GM18502 (cell line): ENCODE results near the gene MSRB3.

Source experiments
- ATAC-seq: cut with Tn5 transposase; IDR thresholded peaks from one replicate; pipeline ENCODE4 v1.9.1; 2021; ENCODE audit warnings: mild to moderate bottlenecking; ENCODE audit not compliant: unreplicated experiment, poor library complexity

Gene MSRB3

DNA sequence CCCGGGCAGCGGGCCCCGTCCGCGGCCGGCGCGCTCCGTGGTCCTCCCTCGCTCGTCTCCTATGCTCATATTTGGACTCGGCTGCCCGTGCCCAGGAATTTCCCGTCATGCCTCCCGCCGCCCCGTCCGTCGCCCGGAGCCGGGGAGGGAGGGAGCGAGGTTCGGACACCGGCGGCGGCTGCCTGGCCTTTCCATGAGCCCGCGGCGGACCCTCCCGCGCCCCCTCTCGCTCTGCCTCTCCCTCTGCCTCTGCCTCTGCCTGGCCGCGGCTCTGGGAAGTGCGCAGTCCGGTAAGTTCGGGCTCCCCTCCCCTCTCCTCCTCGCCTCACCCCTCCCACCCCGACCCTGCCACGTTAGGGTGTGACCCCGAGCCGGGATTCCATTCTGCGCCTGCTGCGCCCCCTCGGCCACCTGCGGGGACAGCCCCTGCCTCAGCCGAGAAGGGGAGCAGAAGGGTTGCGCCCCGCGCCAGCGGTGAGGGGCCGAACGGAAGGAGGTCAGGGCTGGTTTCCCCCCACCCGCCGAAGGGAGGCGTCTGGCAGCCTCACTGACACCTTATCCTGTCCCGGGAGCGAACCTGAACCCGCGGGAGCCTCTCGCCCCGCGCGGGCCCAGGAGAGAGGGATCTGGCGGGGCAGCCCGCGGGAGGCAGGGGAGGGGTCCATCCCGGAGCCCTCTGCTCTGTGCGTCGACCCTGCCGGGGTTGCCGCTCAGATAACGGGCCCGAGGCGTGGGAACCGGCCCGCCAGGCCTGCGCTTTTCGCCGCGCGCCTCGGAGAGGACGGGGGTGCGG, at the start of gene MSRB3:
Gene MSRB3, plus strand, starts transcription at position 108 of the 793 bp plus-strand sequence. CDS start 29,897 bp downstream, outside the sequence.
- no peak for ATAC-seq

DNA sequence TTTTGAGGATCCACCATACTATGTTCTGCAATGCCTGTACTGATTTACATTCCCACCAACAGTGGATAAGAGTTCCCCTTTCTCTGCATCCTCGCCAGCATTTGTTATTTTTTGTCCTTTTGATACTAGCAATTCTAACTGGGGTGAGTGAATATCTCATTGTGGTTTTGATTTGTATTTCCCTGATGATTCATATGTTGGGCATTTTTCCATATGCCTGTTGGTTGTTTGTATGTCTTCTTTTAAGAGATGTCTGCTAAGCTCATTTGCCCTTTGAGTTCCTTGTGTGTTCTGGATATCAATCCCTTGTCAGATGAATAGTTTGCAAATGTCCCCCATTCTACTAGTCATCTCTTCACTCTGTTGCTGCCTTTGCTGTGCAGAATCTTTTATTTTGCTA, 49.0 kb upstream of the MSRB3 start:
- no peak for ATAC-seq

- ATAC-seq: no peak
These were observed 45.9 kb upstream of the MSRB3 start for GRCh38 chr12:65232476-65233077.

- ATAC-seq: no peak
These were observed 41.3 kb upstream of the MSRB3 start for GRCh38 chr12:65237153-65237552.

DNA sequence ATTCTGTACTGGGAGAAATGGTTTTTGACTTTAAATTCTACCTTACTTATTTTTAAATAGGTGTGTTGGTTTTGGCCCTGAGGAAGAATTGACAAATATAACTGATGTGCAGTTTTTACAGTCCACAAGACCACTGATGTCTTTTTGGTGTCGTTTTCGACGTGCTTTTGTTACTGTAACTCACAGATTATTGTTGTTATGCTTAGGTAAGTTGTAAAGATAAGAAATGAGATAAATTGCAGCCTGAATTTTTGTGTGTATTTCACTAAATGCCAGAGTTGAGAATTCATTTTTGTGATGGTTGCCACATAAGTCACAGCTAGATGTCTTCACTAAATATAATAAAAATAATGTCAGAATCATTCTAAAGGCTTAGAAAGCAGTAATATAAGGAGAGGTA, 39.9 kb upstream of the MSRB3 start:
- no peak for ATAC-seq

GRCh38 chr12:65248656-65249633, 29.5 kb upstream of the MSRB3 start:
- ATAC-seq: no peak

DNA sequence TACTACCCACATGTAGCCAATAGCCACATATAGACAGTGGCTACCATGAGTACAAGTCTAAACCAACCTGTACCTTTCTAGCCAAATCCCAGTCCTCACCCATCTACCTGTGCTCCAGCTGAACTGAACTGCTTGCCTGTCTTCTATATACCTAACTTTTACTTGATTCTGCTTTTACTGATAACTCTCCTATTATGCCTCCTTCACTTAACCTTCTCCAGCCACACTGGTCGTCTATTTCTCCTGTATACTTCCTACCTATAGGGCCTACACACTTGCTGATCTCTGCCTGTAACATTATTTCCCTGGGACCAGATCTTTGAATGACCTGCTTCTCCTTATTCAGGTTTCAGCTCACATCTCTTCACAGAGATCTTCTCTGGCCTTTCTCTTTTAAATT, 26.0 kb upstream of the MSRB3 start:
- ATAC-seq: no peak

GRCh38 chr12:65257986-65258385, 20.5 kb upstream of the MSRB3 start:
- no peak for ATAC-seq

DNA sequence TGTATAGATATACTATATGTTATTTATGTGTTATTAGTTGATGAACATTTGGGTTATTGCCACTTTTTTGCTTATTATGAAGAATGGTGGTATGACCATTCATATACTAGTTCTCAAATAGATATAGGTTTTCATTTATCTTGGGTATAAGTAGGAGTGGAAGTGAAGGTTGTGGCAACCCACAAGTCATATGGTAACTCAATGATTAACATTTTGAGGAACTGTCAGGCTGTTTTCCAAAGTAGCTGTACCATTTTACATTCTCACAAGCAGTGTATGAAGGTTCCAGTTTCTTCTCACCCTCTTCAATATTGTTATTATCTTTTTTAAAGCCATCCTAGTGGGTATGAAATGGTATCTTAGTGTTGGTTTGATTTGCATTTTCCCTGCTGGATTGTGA, 19.0 kb upstream of the MSRB3 start:
- ATAC-seq: no peak

- ATAC-seq: no peak
These were observed 14.7 kb upstream of the MSRB3 start for GRCh38 chr12:65263777-65264176.

- ATAC-seq: no peak
These were observed 12.1 kb upstream of the MSRB3 start for GRCh38 chr12:65266408-65266807.

GRCh38 chr12:65269603-65270002, 8.9 kb upstream of the MSRB3 start:
- ATAC-seq: no peak

DNA sequence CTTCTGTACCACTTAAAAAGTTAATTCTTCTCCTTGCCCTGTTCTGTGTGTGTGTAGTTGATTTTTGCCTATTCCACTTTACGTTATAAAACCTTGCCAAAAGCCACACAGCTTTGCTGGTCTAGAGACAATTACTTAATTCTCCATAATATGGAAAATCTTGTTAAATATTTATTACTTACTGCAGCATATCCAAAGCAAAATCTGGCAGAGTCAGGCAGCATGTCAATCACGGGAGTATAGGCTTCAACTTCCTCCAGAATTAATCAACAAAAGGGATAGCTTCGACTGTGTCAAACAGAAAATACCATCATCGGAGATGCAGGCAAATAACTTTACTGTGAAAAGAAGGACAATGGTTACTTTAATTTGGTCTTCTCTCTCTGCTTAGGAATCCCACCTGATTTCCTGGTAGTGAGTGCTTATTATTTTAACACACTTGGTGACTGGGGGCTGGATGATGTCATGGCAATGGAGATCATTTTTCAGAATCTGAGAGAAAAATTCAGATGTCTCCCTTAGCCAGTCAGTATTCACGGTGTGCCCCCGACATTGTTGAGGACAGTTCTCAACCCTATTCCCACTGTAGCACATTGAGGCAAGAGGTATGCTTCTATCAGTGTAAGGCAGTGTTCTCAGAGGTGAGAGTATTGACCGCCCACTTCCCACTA, 3.7 kb upstream of the MSRB3 start:
- no peak for ATAC-seq

DNA sequence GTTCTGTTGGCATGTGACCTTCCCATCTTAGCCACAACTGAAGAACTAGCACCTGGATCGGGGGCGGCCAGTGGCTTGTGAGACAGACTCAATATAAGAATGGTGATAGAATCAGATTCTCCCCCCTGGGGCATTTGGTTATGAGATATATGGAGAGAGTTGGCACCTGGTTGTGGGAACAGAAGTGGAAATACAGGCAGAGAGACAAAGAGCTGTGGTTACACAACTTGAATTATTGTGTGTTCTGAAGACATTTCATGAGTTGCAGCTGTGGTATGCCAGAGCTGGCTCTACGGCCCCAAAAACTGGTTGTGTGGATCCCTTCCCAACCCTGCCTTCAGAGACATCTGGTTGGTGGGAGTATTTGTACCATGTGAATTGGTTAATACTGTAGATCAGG, 2.9 kb upstream of the MSRB3 start:
- ATAC-seq: no peak

GRCh38 chr12:65276916-65277530, 1.5 kb upstream of the MSRB3 start:
- no peak for ATAC-seq

GRCh38 chr12:65277994-65278575, 398 bp upstream of the MSRB3 start:
- no peak for ATAC-seq

DNA sequence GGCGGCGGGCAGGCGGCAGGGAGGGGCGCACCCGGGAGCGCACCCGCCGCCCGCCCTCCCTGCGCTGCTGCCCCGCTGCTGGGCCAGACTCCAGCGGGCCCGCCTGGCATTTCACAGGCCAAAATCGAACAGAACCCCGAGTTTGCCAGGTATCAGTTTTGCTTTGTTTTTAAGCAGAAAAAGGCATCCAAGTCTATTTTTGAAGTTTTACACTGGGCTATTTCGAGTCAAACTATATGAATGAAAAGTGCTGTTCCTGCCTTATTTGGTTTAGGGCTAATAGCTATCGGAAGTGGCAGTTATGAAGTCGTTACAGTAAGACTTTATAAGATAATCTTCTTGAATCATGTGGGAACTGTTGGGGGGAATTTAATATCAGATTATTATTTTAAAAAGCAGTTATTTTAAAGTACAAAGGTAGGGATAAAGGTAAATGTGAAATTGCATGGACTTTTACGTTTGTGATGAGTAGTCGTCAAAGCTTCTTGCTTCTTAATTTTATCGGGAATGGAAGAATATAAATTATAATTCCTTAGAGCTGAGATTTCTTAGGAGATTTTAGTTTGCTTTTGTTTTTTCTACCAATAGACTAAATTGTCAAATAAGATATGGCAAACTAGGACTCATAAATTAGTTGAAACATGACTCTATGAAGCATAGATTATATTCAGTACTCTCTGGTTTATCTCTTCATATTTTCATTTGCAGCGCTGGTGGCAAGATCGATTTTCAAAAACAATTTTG, 1.1 kb downstream of the MSRB3 start:
- ATAC-seq: no peak

DNA sequence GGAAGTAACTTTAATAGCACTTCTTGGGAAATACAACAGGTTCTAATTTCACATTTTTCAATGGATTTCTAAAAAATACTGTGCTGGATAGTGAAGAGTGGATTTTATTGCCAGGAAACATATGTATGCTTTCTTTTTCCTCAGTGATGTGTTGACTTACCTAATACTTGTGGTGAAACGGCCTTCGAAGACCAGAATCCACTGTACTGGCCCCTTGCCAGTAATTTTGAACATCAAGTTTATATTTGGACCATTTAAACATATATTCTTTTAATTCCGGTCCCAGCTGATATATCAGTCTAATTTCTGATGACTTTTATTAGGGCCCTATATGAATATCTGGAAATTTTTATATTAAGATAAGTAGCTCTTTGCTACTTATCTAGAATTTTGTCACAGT, 1.8 kb downstream of the MSRB3 start:
- no peak for ATAC-seq

- ATAC-seq: no peak
These were observed 4.4 kb downstream of the MSRB3 start for GRCh38 chr12:65282840-65283239.
